ENCODE results near the gene BMP8B. TPM values are rescaled to one million over a fixed set of nuclear protein-coding genes. Genes with fewer than 3 reads are reported as not detected.

The BMP8B gene
- total RNA-seq, 3 donors from 2014 or later = 11.0 to 19.9 (median 18.7) TPM

- no peak for TF ChIP-seq CTCF (IDR thresholded peaks at IDR 0.05)
- Histone ChIP-seq H3K36me3 (ENCODE audit: low read depth) (no peaks in the 10 kb centered on the region), H3K4me1 (ENCODE audit: low read depth) (no peaks in the 10 kb centered on the region), H3K9me3 (no peaks in the 10 kb centered on the region), H3K4me3 (no peak overlapping the region)
- ATAC-seq (no peak), DNase-seq (no peak)
- intact Hi-C loops (cut with DNase I, micrococcal nuclease) = loop anchor here in 1 of 2 donors (10.0 kb wide), 1 partner anchor 118 kb away; no protein-coding TSS in a partner anchor
Observed at GRCh38 chr1:39722495-39722894, 66.2 kb downstream of the BMP8B start.

- Histone ChIP-seq H3K4me1 (ENCODE audit: low read depth) (no peaks in the 10 kb centered on the region), H3K4me3 (no peak overlapping the region), H3K36me3 (ENCODE audit: low read depth) (no peaks in the 10 kb centered on the region), H3K9me3 (no peaks in the 10 kb centered on the region)
- no peak for TF ChIP-seq CTCF (IDR thresholded peaks at IDR 0.05)
- DNase-seq = no peak
- intact Hi-C loops (cut with DNase I, micrococcal nuclease) = loop anchor here in 1 of 2 donors (10.0 kb wide), 1 partner anchor 117 kb away; no protein-coding TSS in a partner anchor
- ATAC-seq = no peak
Observed at GRCh38 chr1:39721664-39722063, 67.0 kb downstream of the BMP8B start.

- intact Hi-C loops (cut with DNase I, micrococcal nuclease) = loop anchor here in 1 of 2 donors (10.0 kb wide), 1 partner anchor 116 kb away; no protein-coding TSS in a partner anchor
- TF ChIP-seq CTCF (IDR thresholded peaks at IDR 0.05) = peak; percentile 33
- DNase-seq = peak in 1 of 3 donors; percentile 20
- Histone ChIP-seq H3K36me3 (ENCODE audit: low read depth) (no peaks in the 10 kb centered on the region), H3K4me1 (ENCODE audit: low read depth) (no peaks in the 10 kb centered on the region), H3K9me3 (no peaks in the 10 kb centered on the region), H3K4me3 (no peak overlapping the region)
- ATAC-seq = peak; percentile 81
Observed at GRCh38 chr1:39720094-39720999, 68.3 kb downstream of the BMP8B start.

GRCh38 chr1:39717809-39718208 is 70.9 kb downstream of the BMP8B start:
- H3K4me1 ChIP-seq (ENCODE audit: low read depth) = no peaks in the 10 kb centered on the region
- no peak for DNase-seq
- no peak for ATAC-seq
- H3K36me3 ChIP-seq (ENCODE audit: low read depth) = no peaks in the 10 kb centered on the region
- intact Hi-C loops (cut with DNase I, micrococcal nuclease) = loop anchor here in 1 of 2 donors (10.0 kb wide), 1 partner anchor 113 kb away; no protein-coding TSS in a partner anchor
- no peak overlapping the region for H3K4me3 ChIP-seq
- no peak for TF ChIP-seq CTCF (IDR thresholded peaks at IDR 0.05)
- no peaks in the 10 kb centered on the region for H3K9me3 ChIP-seq

- no peaks in the 10 kb centered on the region for H3K4me1 ChIP-seq (ENCODE audit: low read depth)
- no peak overlapping the region for H3K4me3 ChIP-seq
- DNase-seq (no peak), ATAC-seq (no peak)
- intact Hi-C loops (cut with DNase I, micrococcal nuclease) = loop anchor here in 1 of 2 donors (10.0 kb wide), 1 partner anchor 109 kb away; no protein-coding TSS in a partner anchor
- TF ChIP-seq CTCF (IDR thresholded peaks at IDR 0.05) = no peak
- H3K9me3 ChIP-seq = no peaks in the 10 kb centered on the region
- H3K36me3 ChIP-seq (ENCODE audit: low read depth) = no peaks in the 10 kb centered on the region
Observed at GRCh38 chr1:39713557-39713956, 75.1 kb downstream of the BMP8B start.

All from mucosa of descending colon (tissue), 3 donors.